NCI-H446 (cell line): ENCODE measurements around the gene MIDN.

Experiments
- DNase-seq, 2 experiments: peaks; one replicate each; lab custom pipeline; 2025; lab: John Stamatoyannopoulos, UW

Gene MIDN

DNA sequence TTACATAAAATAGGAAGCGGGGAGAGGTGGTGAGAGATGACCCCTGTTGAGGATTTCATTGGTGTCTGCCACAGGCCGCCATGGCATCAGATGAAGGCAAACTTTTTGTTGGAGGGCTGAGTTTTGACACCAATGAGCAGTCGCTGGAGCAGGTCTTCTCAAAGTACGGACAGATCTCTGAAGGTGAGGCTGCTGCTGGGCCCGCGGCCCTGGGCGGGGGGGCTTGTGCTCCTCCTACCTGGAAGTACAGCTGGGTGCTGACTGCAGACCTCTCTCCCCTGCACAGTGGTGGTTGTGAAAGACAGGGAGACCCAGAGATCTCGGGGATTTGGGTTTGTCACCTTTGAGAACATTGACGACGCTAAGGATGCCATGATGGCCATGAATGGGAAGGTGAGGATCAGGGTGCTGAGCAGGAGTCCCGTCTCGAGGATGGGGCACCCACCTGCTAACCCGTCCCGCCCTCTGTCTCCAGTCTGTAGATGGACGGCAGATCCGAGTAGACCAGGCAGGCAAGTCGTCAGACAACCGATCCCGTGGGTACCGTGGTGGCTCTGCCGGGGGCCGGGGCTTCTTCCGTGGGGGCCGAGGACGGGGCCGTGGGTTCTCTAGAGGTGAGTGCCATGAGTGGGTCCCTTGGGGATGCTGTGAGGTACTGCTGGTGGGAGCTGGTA is 22.6 kb downstream of the MIDN start:
- no peak for DNase-seq

DNA sequence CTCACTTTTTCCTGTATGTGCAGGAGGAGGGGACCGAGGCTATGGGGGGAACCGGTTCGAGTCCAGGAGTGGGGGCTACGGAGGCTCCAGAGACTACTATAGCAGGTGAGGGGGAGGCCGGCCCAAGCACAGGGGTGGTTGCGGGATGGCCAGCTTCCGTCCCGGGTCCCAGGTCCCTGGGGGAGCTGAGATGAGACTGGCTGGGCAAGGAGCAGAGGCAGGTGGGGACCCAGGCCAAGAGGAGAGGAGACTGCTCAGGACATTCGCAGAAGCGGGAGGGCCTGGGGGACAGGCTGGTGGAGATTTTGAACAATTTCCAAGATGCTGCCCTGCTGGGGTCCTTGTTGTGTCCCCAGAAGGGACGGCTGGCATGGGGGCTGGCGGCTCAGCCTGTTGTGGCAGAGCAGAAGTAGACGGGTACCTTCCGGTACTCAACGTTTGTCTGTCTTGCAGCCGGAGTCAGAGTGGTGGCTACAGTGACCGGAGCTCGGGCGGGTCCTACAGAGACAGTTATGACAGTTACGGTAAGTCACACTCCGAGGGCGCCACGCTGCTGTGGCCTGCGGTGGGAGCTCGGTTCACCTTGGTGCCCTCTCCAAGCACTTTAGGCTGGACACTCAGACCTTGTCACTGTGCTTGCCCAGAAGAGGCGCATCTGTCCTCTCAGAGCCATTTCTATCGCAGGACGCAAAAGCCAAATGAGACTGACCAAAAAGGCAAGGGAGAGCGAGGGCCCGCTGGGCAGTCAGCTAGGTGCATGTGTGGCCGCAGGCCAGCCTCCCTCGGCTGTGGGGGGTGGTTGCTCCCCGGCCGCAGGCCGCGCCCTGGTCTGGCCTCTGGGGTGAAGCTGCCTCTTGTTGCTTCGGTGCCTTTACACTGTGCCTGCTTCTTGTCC is 23.4 kb downstream of the MIDN start:
- no peak for DNase-seq

DNA sequence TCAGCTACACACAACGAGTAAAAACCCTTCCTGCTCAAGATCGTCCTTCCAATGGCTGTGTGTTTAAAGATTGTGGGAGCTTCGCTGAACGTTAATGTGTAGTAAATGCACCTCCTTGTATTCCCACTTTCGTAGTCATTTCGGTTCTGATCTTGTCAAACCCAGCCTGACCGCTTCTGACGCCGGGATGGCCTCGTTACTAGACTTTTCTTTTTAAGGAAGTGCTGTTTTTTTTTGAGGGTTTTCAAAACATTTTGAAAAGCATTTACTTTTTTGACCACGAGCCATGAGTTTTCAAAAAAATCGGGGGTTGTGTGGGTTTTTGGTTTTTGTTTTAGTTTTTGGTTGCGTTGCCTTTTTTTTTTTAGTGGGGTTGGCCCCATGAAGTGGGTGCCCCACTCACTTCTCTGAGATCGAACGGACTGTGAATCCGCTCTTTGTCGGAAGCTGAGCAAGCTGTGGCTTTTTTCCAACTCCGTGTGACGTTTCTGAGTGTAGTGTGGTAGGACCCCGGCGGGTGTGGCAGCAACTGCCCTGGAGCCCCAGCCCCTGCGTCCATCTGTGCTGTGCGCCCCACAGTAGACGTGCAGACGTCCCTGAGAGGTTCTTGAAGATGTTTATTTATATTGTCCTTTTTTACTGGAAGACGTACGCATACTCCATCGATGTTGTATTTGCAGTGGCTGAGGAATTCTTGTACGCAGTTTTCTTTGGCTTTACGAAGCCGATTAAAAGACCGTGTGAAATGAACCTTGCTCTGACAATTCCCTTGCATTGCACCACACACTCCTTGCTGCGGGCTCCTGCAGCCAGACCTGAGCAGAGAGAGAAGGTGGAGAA is 24.3 kb downstream of the MIDN start:
- no peak for DNase-seq

DNA sequence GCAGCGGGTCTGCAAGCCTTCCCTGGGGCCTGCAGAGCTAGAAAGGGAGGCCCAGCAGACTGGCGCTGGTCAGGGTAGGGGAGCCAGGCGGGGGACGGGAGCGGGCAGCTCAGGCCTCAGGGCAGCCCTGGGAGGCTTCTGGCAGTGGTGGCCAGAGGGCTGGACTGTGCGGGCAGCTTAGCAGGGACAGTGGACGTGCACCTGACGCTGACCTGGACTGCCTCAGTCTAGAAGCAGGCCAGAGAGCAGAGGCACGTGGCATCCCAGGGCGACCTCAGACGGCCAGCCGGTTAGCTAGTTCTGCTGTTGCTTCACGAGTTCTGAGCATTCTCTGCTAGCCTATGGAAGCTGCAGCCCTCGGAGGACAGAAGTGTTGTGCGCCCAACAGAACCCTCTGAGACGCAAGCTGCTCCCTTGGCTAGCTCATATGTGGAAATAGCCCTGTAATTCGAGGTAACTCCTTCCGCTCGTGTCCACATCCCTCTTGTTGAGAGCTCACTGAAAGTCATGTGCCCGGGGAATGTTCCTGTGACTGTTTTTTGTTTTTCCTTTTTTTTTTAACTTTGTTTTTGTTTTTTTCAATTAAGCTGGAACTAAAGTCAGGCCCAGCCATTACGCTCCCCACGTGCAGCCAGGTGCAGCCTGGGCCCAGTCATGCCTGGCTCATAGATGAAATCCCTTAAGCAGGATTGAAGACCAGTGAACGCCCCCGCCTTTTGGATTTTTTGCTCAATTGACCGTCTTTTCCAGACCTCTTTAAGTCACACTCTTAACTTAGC is 25.1 kb downstream of the MIDN start:
- no peak for DNase-seq

DNA sequence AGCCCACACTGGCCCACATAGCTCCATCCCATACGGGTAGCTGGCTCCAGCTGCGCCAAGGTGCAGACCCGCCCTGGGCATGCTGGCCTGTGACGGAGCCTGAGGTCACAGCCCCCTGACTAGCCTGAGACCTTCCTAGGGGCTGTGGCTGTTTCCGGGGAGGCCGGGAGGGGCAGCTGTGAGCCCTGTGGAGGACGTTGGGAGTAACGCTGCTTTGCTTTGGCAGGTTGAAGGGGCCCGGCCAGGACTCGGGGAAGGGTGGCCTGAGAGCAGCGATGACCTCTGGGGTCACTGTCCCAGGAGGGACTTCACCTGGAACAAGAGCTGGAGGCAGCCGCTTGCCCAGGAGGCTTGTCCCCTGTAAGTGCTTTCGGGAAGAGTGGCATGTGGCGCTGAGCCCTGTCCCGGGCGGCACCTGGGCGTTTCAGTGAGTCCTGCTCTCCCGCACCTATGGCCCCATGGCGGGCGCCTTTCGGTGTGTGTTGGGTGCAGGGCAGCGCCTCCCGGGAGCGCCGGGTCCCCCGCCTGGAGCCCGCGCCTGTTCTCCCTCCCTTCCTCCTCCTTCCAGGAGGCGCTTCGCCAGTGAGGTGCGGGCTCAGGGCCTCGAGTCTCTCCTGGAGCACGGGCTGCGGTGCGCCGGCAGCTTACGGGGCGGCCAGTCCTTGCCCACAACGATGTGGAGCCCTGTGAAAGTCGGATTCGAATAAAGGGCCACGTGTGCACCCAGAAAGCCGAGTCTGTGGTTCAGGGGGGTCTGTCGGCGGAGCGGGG is 25.9 kb downstream of the MIDN start:
- DNase-seq: no peak

DNA sequence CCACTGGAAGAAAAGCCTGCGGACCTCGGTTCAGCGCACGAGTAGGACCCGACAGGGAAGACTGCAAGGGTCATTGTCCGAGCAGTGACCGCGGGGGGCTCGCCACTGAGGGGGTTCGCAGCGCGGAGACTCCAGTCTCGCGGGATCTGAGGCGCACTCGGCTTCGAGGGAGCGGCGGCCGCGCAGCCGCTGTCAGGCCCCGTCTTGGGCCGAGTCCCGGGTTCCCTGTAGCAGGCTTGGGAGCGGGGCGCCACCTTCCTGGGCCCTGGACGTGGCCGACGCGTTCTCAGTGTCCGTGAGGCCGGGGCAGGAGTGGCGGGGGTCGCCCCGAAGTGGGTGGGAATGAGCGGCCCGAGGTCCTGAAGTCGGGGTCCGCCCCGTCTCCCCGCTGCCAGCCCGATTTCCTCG is 26.5 kb downstream of the MIDN start:
- DNase-seq: peak in 1 of 2 experiments; percentile 60

DNA sequence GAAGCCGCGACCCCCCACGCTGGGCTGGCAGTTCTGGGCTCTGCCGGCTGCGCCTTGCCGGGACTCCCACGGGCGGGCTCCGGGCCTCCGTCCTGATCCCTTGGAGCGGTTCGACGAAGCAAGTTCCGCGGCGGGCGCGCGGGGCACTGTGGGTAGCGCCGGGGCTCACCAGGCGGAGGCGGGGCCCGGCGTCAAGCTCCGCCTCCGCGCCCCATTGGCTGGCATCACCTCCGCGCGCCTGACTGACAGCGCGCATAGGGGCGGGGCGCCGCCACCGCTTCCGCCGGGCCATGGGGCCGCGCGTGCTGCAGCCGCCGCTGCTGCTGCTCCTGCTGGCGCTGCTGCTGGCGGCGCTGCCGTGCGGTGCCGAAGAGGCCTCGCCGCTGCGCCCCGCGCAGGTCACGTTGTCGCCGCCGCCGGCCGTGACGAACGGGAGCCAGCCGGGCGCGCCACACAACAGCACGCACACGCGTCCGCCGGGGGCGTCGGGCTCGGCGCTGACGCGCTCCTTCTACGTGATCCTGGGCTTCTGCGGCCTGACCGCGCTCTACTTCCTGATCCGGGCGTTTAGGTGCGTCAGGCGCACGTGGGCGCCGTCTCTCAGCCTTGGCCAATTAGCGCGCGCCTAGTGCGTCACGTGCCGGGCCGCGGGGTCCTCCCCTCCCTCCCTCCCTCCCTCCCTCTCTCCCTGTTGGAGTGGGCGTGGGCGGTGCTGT is 27.0 kb downstream of the MIDN start, which contains the start of gene FAM174C:
Gene FAM174C (plus strand): TSS at position 271 of the 716 bp plus-strand sequence. CDS start 20 bp downstream, at position 291.
- peak; percentile 97 to 99 for DNase-seq

DNA sequence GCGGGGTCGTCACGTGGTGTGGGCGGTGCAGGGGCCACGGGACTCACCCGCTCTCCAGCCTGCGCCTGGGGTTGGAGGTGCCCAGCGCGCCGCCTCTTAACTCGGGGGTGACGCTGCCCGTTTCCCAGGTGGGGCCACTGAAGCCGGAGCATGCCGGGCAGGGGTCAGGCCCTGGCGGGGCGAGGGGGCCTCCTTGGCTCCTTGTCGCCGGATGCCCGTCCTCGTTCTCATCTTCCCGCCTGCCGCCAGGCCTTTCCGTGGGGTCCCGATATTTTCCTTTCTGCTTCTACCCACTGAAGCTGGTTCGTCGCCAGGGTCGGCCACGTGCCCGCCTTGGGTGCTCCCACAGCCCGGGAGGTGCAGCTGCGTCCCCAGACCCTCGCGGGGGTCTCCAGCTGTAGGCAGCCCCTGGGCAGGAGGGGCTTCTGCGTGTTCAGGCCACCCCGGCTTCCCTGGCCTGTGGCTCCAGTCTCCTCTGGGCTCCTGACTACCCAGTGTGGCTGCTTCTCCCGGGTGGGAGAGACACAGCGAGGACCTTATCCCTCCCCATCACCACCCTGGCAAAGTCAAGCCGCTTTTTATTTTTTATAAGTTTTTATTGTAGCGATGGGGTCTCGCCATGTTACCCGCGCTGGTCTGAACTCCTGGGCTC is 27.7 kb downstream of the MIDN start:
- DNase-seq: no peak

DNA sequence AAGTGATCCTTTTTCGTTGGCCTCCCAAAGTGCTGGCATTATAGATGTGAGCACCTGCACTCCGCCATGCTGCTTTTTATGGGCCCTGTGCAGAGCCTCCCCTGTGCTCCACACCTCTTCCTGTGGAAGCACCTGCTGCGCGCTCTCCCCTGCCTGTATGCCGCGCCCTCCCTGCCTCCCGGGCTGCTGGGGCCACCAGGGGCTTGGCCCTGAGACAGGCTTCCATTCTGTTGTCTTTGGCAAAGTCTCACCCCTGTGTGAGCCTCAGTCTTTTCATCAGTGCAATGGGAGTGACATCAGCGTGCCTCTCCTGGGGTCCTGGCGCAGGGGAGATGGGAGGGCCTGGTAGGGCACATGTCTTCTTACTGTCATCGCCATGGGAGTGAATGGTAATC is 28.2 kb downstream of the MIDN start:
- DNase-seq: no peak

DNA sequence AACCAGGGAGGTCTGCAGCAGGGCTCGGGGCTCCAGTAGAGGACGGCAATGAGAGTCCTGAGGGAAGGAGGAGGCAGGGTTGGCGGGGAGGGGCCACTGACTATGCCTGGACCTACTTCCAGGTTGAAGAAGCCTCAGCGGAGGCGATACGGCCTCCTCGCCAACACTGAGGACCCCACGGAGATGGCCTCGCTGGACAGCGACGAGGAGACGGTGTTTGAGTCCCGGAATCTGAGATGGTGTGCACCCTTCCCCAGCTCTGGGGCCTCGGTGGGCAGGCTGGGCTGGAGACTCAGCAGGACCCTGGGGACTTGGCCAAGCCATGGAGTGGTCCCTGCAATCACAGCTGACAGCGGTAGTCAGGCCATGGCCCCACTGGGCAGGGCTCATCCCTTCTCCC is 28.7 kb downstream of the MIDN start:
- DNase-seq: no peak

DNA sequence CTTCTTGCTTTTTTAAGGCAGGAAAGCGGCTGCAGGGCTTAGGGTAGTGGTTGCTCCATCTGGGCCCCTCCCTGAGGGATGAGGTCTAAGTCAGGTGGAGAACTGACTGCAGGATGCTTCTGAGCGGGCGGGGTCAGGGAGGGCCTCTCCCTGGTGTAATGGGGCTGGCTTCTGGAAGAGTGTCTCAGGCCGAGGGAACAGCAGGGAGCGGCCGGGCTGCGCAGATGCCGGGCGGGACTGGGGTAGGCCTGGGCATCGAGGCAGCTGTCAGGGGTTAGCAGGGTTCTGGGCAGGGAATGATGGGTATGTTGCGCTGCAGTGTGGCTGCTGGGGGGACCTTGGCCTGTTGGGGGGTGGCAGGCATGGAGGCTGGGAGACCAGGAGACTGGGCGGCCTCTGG is 29.7 kb downstream of the MIDN start:
- no peak for DNase-seq

DNA sequence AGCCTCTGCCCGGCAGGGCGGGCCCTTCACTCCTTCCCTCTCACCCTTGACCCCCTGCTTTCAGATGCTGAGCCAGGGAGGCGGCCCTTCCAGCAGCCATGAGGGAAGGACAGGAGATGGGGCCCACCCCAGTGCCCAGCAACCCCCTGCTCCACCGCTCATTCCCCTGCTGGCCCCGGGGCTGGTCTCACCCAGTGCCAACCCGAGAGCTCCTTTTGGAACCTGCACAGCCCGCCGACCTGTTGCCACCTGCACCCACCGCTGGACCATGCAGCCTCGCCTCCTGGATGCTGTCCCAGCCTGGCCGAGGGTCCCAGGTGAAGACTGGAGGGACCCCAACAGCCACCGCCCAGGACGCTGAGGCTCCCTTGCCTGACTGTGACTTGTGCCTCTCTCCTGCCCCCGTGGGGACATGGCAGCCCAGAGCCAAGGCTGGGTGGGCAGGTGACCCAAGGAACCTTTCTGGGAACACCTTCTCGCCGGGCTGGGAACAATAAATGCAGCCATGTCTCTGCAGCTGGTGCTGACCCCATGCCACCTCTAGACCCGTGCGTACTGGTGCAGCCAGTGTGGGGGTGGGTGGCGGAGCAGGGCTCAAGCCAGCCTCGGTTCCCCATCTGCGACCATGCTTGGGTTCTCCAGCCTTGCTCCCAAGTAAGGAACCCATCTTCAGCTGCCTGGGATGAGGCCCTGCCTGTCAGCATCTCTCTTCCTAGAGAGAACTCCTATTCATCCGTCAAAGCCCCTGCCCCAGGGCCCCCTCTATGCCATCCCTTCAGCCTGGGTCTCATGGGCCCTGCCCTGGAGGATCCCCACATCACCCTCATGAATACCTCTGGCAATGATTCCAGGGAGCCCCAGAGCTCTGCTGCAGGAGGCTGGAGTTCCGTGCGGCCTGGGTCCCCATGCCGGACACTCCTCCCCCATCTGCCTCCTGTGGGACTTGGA is 30.6 kb downstream of the MIDN start:
- DNase-seq: no peak

DNA sequence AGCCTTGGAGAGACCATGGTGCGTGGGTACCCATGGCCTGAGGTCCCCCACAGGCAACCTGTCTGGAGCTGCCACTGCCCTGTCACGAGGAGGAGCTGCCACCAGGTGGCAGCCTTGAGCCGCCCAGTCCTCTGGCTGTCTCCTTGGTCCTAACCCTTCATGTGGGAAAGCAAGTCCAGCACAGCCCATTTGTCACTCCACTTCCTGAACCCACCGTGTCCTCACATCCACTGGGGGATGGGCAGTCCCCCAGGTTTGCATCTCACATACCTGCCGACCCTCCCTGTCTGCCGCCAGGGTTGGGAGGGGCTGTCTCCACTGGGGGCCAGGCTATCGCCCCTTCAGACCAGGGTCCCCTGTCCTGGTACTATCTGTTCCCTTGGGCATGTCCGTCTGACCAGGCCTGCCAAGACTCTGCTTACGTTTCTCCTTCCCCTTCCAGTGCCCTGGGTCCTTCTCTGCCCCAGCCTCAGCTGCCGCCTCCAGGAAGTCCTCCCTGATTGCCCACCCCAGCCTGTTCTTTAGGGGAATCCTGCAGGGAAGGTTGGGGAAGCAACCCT is 31.5 kb downstream of the MIDN start:
- DNase-seq: peak; percentile 87 to 89

DNA sequence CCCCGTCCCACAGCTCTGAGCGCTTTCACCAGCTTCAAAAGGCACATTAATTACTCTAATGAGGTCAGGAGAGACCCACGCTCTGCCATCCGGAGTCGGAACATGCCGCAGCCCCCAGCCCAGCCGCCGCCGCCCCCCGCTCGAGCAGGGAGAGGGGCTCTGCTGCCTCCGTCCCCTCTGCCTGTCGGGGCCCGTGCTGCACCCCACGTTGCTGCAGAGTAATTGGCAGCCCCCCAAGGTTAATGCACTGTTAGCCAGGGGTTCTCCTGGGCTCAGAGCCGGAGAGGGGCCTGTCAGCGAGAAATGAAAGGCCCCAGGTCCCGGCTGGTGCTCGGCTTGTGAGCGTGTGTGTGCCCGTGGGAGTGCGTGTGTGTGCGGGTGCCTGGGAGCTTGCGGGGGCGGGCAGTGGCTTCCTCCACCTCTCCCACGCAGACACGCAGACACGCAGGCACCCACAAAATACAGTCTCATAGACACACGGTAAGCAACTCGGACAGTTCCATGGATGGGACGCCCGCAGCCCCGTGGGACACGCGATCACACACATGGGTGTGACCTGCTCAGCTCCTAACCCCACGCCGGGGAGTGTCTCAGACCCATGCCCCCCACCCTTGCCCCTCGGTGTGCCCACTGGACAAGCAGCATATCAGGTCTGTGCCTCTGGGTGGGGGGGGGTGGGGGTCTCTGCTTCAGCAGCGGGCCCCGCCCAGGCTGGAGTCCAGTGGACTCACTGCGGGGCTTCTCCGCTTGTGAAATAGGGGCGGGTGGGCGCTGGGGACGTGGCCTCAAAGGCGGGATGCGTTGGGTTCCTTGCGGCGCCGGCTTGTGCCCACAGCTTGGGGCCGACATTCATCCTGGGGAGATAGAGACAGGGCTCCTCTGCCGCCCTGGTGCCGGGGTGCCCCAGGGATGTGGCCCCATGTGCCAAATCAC is 32.5 kb downstream of the MIDN start:
- no peak for DNase-seq

DNA sequence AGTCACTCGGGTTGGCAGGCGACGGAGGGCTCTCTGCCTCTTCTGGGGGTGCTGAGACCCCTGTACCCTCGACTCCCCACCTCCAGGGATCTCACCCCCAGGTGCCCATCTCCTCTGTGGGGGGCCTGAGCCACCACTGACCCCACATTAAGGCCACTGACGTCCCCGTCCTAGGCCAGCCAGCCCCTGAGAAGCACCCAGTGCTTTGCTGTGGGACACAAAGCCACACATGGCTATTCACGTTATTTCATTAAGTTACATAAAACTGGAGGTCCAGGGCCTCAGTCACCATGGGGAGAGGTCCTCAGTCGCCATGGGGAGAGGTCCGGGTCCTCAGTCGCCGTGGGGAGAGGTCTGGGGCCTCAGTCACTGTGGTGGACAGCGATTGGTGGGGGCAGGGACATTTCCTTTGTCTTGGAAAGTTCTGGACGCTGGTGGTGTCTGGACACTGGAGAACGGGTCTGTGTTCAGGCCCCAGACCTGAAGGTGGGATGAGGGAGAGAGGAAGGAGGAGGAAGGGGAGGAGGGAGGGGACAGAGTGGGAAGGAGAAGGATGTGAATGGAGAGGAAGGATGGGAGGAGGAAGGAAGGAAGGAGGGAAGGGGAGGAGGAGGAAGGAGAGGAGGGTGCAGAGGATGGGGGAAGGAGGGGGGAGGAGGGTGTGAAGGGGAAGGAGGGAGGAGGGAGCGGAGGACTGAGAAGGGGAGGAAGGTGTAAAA is 33.3 kb downstream of the MIDN start:
- DNase-seq: no peak

DNA sequence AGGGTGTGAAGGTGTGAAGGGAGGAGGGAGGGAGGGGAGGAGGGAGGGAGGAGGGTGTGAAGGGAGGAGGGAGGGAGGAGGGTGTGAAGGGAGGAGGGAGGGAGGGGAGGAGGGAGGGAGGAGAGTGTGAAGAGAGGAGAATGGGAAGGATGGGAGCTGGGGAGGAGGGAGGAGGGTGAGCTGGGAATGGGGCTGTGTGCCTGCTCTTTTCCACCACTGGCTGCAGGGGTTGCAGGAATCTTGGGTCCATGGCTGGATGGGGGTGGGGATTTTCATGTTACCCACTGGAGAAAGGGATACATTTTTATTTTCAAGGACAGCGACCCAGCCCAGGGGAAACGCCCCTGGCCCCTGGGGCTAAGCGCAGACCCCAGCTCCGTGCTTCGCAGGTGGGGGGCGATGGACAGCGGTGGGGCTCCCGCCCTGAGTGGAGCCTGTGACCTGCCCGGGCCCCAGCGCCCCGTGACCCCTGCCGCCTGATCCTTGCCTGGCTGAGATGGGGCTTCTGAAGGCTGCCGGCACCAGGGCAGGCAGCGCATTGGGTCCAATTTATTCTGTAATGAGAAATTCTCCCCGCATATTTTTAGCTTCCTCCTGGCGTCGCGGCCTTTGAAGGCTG is 34.3 kb downstream of the MIDN start:
- DNase-seq: no peak
